Measurements from ENCODE around the gene KRTAP10-6.

KRTAP10-6 gene

GRCh38 chr21:44544566-44544965 is 47.7 kb downstream of the KRTAP10-6 start:
- no peak overlapping the region for H3K4me3 ChIP-seq (ENCODE audit: low read length)
- no peak for TF ChIP-seq CTCF (conservative IDR thresholded peaks at IDR 0.05; ENCODE audit: low read length)
- DNase-seq (ENCODE audit: low read depth): no peak

DNA sequence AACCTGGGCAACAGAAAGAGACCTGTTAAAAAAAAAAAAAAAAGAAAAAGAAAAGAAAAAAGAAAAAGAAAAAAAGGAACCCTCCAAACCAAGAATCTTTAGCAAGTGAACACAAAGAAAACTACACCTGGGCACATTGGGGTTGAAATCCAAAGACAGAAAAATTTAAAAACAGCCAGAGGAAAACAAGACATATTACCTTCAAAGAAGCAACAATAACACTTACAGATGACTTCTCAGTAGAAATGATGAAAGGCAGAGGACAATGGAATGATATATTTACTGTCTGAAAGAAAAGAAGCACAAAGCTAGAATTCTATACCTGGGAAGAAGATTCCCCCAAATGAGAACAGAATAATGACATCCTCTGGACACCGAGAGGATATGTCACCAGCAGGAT is 49.6 kb downstream of the KRTAP10-6 start:
- DNase-seq (ENCODE audit: low read depth): no peak
- no peak for TF ChIP-seq CTCF (conservative IDR thresholded peaks at IDR 0.05; ENCODE audit: low read length)
- no peak overlapping the region for H3K4me3 ChIP-seq (ENCODE audit: low read length)

All from AG10803 (cell line).